IMR-90 (cell line): ENCODE measurements around the gene KIAA1614. TPM values are rescaled to one million over a fixed set of nuclear protein-coding genes. Genes with fewer than 3 reads are reported as not detected.

Experiments used
- ATAC-seq: fragments of 200-7000 bp; cut with Tn5 transposase; 2 replicates; pipeline ENCODE4 v1.9.1; 2020; ENCODE audit warnings: low read depth, mild to moderate bottlenecking, moderate library complexity
- Bru-seq: library from RNA; stranded (reverse); fragments of 400-500 nt; gene quantifications from one replicate; lab custom pipeline; 2021; lab: Mats Ljungman, UMichigan
- BruChase-seq, 2 experiments: library from RNA; stranded (reverse); fragments of 400-500 nt; gene quantifications; one replicate each; lab custom pipeline; 2021; lab: Mats Ljungman, UMichigan
- BruUV-seq: library from RNA; stranded (reverse); fragments of 400-500 nt; replicated peaks from 2 replicates; lab custom pipeline; 2021; lab: Mats Ljungman, UMichigan
- CTCF ChIA-PET: fragments of 300-600 bp; formaldehyde crosslinking; extraction: SDS; loops from one replicate; lab custom pipeline; 2021; ENCODE audit warnings: antibody characterized with exemption; lab: Yijun Ruan, JAX
- POLR2A ChIA-PET: fragments of 300-600 bp; sonication (Branson Sonifier 250); formaldehyde crosslinking; loops from one replicate; lab custom pipeline; 2022; ENCODE audit warnings: antibody characterized with exemption; ENCODE audit not compliant: unreplicated experiment; lab: Charles Lee
- DNase-seq: peaks from one replicate; pipeline ENCODE4 v3.0.0; 2013
- H2AFZ ChIP-seq: replicated peaks from 2 replicates; pipeline ENCODE3; 2013; ENCODE audit warnings: low read length, mild to moderate bottlenecking; ENCODE audit not compliant: poor library complexity
- H2AK5ac ChIP-seq: 2 replicates; pipeline ENCODE4 v1.6.1; 2013; ENCODE audit warnings: low read depth, low read length, inconsistent platforms
- H2AK9ac ChIP-seq: replicated peaks from 2 replicates; pipeline ENCODE3; 2013; ENCODE audit warnings: mild to moderate bottlenecking, low read depth, low read length, moderate library complexity; ENCODE audit not compliant: poor library complexity
- H2BK120ac ChIP-seq: 2 replicates; pipeline ENCODE4 v1.6.1; 2013; ENCODE audit warnings: low read depth, low read length, inconsistent platforms
- H2BK15ac ChIP-seq: 3 replicates; pipeline ENCODE4 v1.6.1; 2013; ENCODE audit warnings: low read depth, low read length, inconsistent platforms
- H2BK20ac ChIP-seq: 2 replicates; pipeline ENCODE4 v1.6.1; 2013; ENCODE audit warnings: low read depth, mild to moderate bottlenecking, inconsistent platforms, low read length, moderate library complexity
- H2BK5ac ChIP-seq: 2 replicates; pipeline ENCODE4 v1.6.1; 2013; ENCODE audit warnings: mild to moderate bottlenecking, low read depth, low read length, inconsistent platforms; ENCODE audit not compliant: poor library complexity, severe bottlenecking
- H3K14ac ChIP-seq: replicated peaks from 2 replicates; pipeline ENCODE4 v1.6.1; 2013; ENCODE audit warnings: low read depth, low read length, inconsistent platforms
- H3K18ac ChIP-seq: 2 replicates; pipeline ENCODE4 v1.6.1; 2013; ENCODE audit warnings: low read depth, low read length, control low read depth
- H3K23ac ChIP-seq: 2 replicates; pipeline ENCODE4 v1.6.1; 2013; ENCODE audit warnings: low read depth, low read length, inconsistent platforms
- H3K27ac ChIP-seq: 2 replicates; pipeline ENCODE4 v1.5.1; 2013; ENCODE audit warnings: mild to moderate bottlenecking, control low read depth, low read length; ENCODE audit not compliant: insufficient read depth
- H3K27me3 ChIP-seq: 2 replicates; pipeline ENCODE4 v1.6.1; 2013; ENCODE audit warnings: low read length; ENCODE audit not compliant: control insufficient read depth, insufficient read depth
- H3K36me3 ChIP-seq: 2 replicates; pipeline ENCODE4 v1.6.1; 2013; ENCODE audit warnings: low read length, mixed read lengths; ENCODE audit not compliant: control insufficient read depth, insufficient read depth
- H3K4ac ChIP-seq: 2 replicates; pipeline ENCODE4 v1.6.1; 2013; ENCODE audit warnings: low read depth, low read length, inconsistent platforms
- H3K4me1 ChIP-seq: 2 replicates; pipeline ENCODE4 v1.6.1; 2013; ENCODE audit warnings: low read length, mixed read lengths; ENCODE audit not compliant: control insufficient read depth, insufficient read depth
- H3K4me2 ChIP-seq: 2 replicates; pipeline ENCODE4 v1.6.1; 2013; ENCODE audit warnings: low read depth, mild to moderate bottlenecking, control low read depth, low read length, moderate library complexity
- H3K4me3 ChIP-seq: 2 replicates; pipeline ENCODE4 v1.5.1; 2013; ENCODE audit warnings: low read depth, mild to moderate bottlenecking, control low read depth, low read length, moderate library complexity; ENCODE audit not compliant: insufficient read depth
- H3K56ac ChIP-seq: 2 replicates; pipeline ENCODE4 v1.6.1; 2013; ENCODE audit warnings: low read length, inconsistent platforms; ENCODE audit not compliant: insufficient read depth; ENCODE audit errors: extremely low read depth
- H3K79me1 ChIP-seq, 2 experiments: 2 replicates each; pipeline ENCODE4 v1.6.1; 2013; ENCODE audit warnings: low read length in 2 of 2, inconsistent platforms in 1 of 2, low read depth in 1 of 2
- H3K9ac ChIP-seq: 2 replicates; pipeline ENCODE4 v1.6.1; 2013; ENCODE audit warnings: low read depth, low read length, control low read depth
- H3K9me1 ChIP-seq: 2 replicates; pipeline ENCODE4 v1.6.1; 2013; ENCODE audit warnings: low read length, inconsistent platforms; ENCODE audit not compliant: insufficient read depth
- H3K9me3 ChIP-seq: 2 replicates; pipeline ENCODE4 v1.6.1; 2013; ENCODE audit warnings: low read length; ENCODE audit not compliant: control insufficient read depth, insufficient read depth
- H4K20me1 ChIP-seq: 2 replicates; pipeline ENCODE4 v1.6.1; 2013; ENCODE audit warnings: low read length, inconsistent platforms; ENCODE audit not compliant: insufficient read depth
- H4K5ac ChIP-seq: 2 replicates; pipeline ENCODE4 v1.6.1; 2013; ENCODE audit warnings: mild to moderate bottlenecking, low read depth, low read length, control low read depth
- H4K8ac ChIP-seq, 2 experiments: 2 replicates each; pipeline ENCODE4 v1.6.1; 2013; ENCODE audit warnings: low read depth in 2 of 2, low read length in 2 of 2, control low read depth in 1 of 2, inconsistent platforms in 1 of 2
- H4K91ac ChIP-seq: 2 replicates; pipeline ENCODE4 v1.6.1; 2013; ENCODE audit warnings: low read depth, low read length, inconsistent platforms; ENCODE audit not compliant: insufficient read depth
- CHD1 ChIP-seq: IDR thresholded peaks from 2 replicates; pipeline ENCODE4 v1.6.1; 2012; ENCODE audit warnings: low read depth, low read length, improper control_type of control experiment
- MAZ ChIP-seq: IDR thresholded peaks from 2 replicates; pipeline ENCODE4 v1.6.1; 2012; ENCODE audit warnings: low read depth, mild to moderate bottlenecking, low read length, improper control_type of control experiment, moderate library complexity, borderline replicate concordance
- POLR2A ChIP-seq: IDR thresholded peaks from 2 replicates; pipeline ENCODE4 v1.6.1; 2012; ENCODE audit warnings: mild to moderate bottlenecking, low read depth, low read length
- WGBS, 2 experiments: methylation state at CpG; one replicate each; pipeline versions ENCODE4 v1.1.5 to v1.1.7; 2013; ENCODE audit warnings: missing lambda C conversion rate in 2 of 2; ENCODE audit not compliant: insufficient read length in 1 of 2; ENCODE audit errors: extremely low coverage in 2 of 2; 5-methylcytosine and 5-hydroxymethylcytosine counted together
- dilution Hi-C: fragments of 300-500 bp; cut with HindIII; formaldehyde crosslinking; loops from one replicate; pipeline ENCODE4 v1.14.3; 2018; ENCODE audit warnings: low sequenced_read_pairs; ENCODE audit not compliant: unreplicated experiment
- in situ Hi-C: fragments of 300-500 bp; cut with MboI; formaldehyde crosslinking; loops from 3 replicates; pipeline ENCODE4 v1.14.3; 2019; ENCODE audit warnings: low sequenced_read_pairs, inconsistent platforms, mixed read lengths
- intact Hi-C: fragments of 100-400 bp; cut with micrococcal nuclease; formaldehyde crosslinking; loops from 2 replicates; pipeline ENCODE4 v1.10.0; 2022
- long read RNA-seq: library from polyadenylated mRNA; unstranded; transcript quantifications from one replicate; pipeline ENCODE4 v2.0.0, GENCODE V29; 2021; ENCODE audit not compliant: unreplicated experiment
- polyA plus RNA-seq, 3 experiments: library from polyadenylated mRNA; depleted of rRNA; stranded (reverse); fragments of >200 nt; gene quantifications; 2 replicates each; pipeline ENCODE4 v1.2.3, GENCODE V29; 2012; ENCODE audit warnings: low replicate concordance in 1 of 3
- total RNA-seq: library from RNA; depleted of rRNA; stranded (reverse); fragments of >200 nt; gene quantifications from 2 replicates; pipeline ENCODE4 v1.2.3, GENCODE V29; 2012; rRNA removed

The KIAA1614 gene, protein sequence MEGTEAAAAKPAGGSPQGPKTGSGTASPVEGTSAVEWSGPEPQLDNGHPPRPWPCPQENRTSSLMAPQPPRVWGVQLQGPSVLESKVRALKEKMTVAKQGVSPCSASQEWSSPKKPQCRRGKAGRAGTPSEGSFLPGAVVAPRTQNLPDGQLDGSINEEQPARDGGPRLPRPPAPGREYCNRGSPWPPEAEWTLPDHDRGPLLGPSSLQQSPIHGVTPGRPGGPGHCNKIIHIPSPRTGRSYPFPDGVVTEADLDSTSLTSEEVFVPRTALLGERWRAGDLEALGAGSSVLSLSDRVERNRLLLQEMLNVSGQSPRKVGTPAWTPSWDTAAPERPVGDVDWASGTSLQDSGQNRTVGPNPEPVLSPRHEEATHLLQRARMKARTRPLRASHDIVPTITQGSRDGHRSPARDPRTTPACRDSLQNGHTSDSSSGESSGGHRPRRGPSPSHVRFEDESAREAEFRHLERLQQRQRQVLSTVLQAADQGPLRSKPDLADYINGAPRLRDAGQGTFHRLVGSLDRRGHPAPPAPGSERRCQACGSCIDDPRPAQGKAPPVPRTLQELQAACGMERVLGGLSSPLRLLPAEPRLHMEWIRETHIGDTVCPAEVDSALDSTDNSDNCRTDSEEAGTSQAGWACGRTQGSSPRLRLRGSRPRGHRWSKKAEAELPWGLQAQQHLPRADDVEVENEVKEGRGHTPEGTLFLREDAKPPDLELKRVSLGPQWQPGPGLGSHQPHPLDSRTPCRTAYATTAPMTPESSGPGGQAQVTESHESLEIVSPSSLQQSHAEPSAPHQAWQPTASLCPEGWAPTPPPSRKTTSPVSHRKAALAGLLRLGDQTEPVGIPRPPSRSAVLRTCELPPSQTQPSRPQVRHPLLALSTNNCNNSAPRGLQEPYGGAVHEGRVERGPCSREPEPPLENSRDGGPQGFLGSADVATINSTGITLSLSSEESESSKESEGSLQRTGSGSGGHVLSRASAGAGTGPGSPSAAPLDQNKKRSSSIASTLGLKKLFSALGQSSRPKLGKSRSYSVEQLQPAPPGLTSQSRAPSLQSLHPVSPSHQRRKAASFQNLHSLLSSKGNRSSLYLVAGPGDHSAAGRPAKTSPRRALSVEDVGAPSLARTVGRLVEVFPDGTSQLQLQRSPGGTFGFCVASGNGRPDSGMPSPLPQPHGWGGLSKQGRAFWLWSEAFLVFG
- 1.7 and 1.8 TPM in 2 replicates for total RNA-seq
- 3.0 and 3.5 TPM in 2 replicates for polyA plus RNA-seq (2012; rRNA removed)
- 2.5 and 4.1 TPM in 2 replicates for polyA plus RNA-seq (2012; cell fraction: cytosol; rRNA removed)
- 4.3 and 9.2 TPM in 2 replicates for polyA plus RNA-seq (2012; cell fraction: nucleus; rRNA removed; ENCODE audit: low replicate concordance)
- percentile 55 among the genes with signal in this experiment for Bru-seq, nascent RNA
- BruChase-seq, experiment 1, labeled RNA remaining after a 6-hour chase: percentile 59 among the genes with signal in this experiment
- BruChase-seq, experiment 2, labeled RNA remaining after a 2-hour chase: percentile 59 among the genes with signal in this experiment
- long read RNA-seq, full-length matches to known transcripts: 2 of 8 reads
- long read RNA-seq, partial matches to known transcripts: 2 of 8 reads
- long read RNA-seq, other reads (novel, unspliced or antisense): 4 of 8 reads

DNA sequence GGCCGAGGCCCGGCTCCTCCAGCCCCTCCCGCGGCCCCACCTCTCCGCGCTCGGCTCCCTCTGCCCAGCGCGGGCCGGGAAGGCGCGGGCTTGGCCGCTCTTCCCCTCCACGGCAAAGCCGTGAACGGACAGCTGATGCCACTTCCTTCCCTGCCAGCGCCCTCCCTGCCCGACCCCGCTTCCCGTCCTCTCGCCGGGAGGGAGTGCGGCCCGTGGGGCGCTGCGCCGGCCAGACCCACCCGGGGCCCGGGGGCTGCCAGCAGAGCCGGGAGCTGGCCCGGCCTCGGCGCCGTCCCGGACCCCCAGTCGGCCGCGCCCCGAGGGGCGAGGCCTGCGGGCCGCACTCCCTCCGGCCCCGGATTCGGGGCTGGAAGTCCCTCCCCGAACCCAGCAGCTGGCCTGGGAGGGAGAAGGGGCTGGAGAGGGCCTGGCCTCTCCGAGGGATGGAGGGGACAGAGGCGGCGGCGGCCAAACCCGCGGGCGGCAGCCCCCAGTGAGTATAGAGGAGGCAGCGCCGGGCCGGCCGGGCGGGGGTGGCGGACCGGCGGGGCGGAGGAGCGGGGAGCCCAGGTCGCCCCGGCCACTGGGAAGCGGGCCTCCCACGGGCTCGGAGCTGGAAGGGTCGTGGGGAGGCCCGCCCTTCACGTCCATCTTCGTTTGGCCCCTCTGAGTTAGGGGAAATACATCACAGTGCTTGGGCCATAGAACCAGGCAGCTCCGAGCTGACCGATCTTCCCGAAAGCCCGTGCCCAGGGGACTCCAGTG is at the start of gene KIAA1614:
KIAA1614 (plus strand) TSS at position 97 of the 765 bp plus-strand sequence; CDS start at position 444, 347 bp downstream.
- BruUV-seq: no TSS peak
- Histone ChIP-seq H3K4me3 (peak within 1 kb of the TSS; percentile 60), H3K9me1 (peaks cover 9% of the 10 kb centered on the region; the same call in 1 of the 2 replicates), H2AK5ac (peak within 1 kb of the TSS; percentile 83; the same call in 1 of the 2 replicates), H3K9me3 (no peaks in the 10 kb centered on the region), H3K27me3 (no peaks in the 10 kb centered on the region), H3K4ac (peak within 1 kb of the TSS; percentile 90), H3K18ac (peak within 1 kb of the TSS; percentile 55), H2BK5ac (peak within 1 kb of the TSS; percentile 84), H4K5ac (peak within 1 kb of the TSS; percentile 91), H3K23ac (peak within 1 kb of the TSS; percentile 98), H3K14ac (peak within 1 kb of the TSS; percentile 94), H3K4me2 (peak within 1 kb of the TSS; percentile 92), H2AK9ac (peak within 1 kb of the TSS; percentile 91), H4K8ac (peak within 1 kb of the TSS; percentile 85 to 91), H3K56ac (peak within 1 kb of the TSS; percentile 50), H3K36me3 (peaks cover 15% of the 10 kb centered on the region; the same call in 1 of the 2 replicates), H2AFZ (peak within 1 kb of the TSS; percentile 93), H4K91ac (peak within 1 kb of the TSS; percentile 82), H3K4me1 (peaks cover 5% of the 10 kb centered on the region), H2BK20ac (peak within 1 kb of the TSS; percentile 54; the same call in 1 of the 2 replicates), H3K9ac (peak within 1 kb of the TSS; percentile 81), H3K27ac (peak within 1 kb of the TSS; percentile 94), H2BK15ac (peak within 1 kb of the TSS; percentile 60; the same call in 1 of the 3 replicates), H2BK120ac (peak within 1 kb of the TSS; percentile 64), H3K79me1 (peaks cover 3 to 31% of the 10 kb centered on the region in 2 experiments; a peak in 3 of 4 replicates), H4K20me1 (no peaks in the 10 kb centered on the region)
- DNase-seq: peak; percentile 39
- 0% methylated on average over 15 of the region's 76 CpGs; no CpG with 5 or more reads in 1 of the 2 experiments for WGBS, 2 experiments
- intact Hi-C loops: loop anchor here (2.0 kb wide), 1 partner anchor 108 kb away; no protein-coding TSS in a partner anchor
- dilution Hi-C loops: no loop called here
- ATAC-seq: peak; percentile 80
- in situ Hi-C loops: no loop called here
- CTCF ChIA-PET: interaction anchor here (0.6 to 1.6 kb wide), 4 partner anchors 8 to 380 kb away, joined by 3 to 5 read pairs (median 4); no protein-coding TSS in a partner anchor
- POLR2A ChIA-PET: interaction anchor here (0.6 kb wide), 1 partner anchor 103 kb away, joined by 12 read pairs; no protein-coding TSS in a partner anchor
- TF ChIP-seq CHD1: no peak
- TF ChIP-seq MAZ: 0 out of 2 replicates have a peak, but pooled peaks have one; percentile 16
- peak; percentile 36; the same call in 1 of the 2 replicates for TF ChIP-seq POLR2A
